ENCODE measurements around the gene DPYSL4.

- no peak for TF ChIP-seq CTCF (IDR thresholded peaks at IDR 0.05)
- TF ChIP-seq EZH2phosphoT487 (IDR thresholded peaks at IDR 0.05), result no peak
- TF ChIP-seq EZH2 (IDR thresholded peaks at IDR 0.05), result no peak
Measured at GRCh38 chr10:132158823-132159222, 27.9 kb upstream of the DPYSL4 start.
